Endothelial cell of umbilical vein (primary cell): ENCODE results near the gene FMN2. TPM values are rescaled to one million over a fixed set of nuclear protein-coding genes. Genes with fewer than 3 reads are reported as not detected.

Experiments
- BruUV-seq: library from RNA; stranded (reverse); fragments of 400-500 nt; replicated peaks from 2 replicates; lab custom pipeline; 2021; lab: Mats Ljungman, UMichigan
- CTCF ChIA-PET: fragments of 300-600, 350-600 bp; sonication (Branson Sonifier 250); formaldehyde crosslinking; loops from one replicate; lab custom pipeline; 2021; ENCODE audit warnings: antibody characterized with exemption, inconsistent platforms; lab: Charles Lee
- POLR2A ChIA-PET: fragments of 300-600, 350-600 bp; sonication (Branson Sonifier 250); formaldehyde crosslinking; loops from one replicate; lab custom pipeline; 2021; ENCODE audit warnings: antibody characterized with exemption, inconsistent platforms; lab: Charles Lee
- DNase-seq: peaks from one replicate; pipeline ENCODE4 v3.0.0-alpha.2; 2011; ENCODE audit warnings: low read depth, low spot score
- FAIRE-seq: peaks from 2 replicates; lab custom pipeline; 2011; peaks lifted over from hg19 to GRCh38; lab: Jason Lieb, UNC
- H2AFZ ChIP-seq: 2 replicates; pipeline ENCODE4 v1.6.0; 2012; ENCODE audit warnings: low read depth, low read length, control low read depth, inconsistent platforms
- H3K27ac ChIP-seq: 2 replicates; pipeline ENCODE4 v1.5.1; 2011; ENCODE audit warnings: low read depth, mild to moderate bottlenecking, control low read depth, low read length, moderate library complexity; ENCODE audit not compliant: insufficient read depth
- H3K27me3 ChIP-seq, 2 experiments: 2 replicates each; pipeline versions ENCODE4 v1.6.0 to v1.6.1; 2011; ENCODE audit warnings: low read length in 2 of 2, mixed read lengths in 1 of 2; ENCODE audit not compliant: control insufficient read depth in 2 of 2, insufficient read depth in 2 of 2
- H3K36me3 ChIP-seq, 2 experiments: 2 replicates in 1 of 2; 3 replicates in 1 of 2; pipeline ENCODE4 v1.5.1; 2011; ENCODE audit warnings: low read length in 2 of 2, mild to moderate bottlenecking in 1 of 2, moderate library complexity in 1 of 2; ENCODE audit not compliant: control insufficient read depth in 2 of 2, insufficient read depth in 2 of 2; ENCODE audit errors: extremely low read depth in 1 of 2
- H3K4me1 ChIP-seq: 3 replicates; pipeline ENCODE4 v1.5.1; 2011; ENCODE audit warnings: mild to moderate bottlenecking, low read length; ENCODE audit not compliant: control insufficient read depth, insufficient read depth; ENCODE audit errors: extremely low read depth
- H3K4me2 ChIP-seq: 2 replicates; pipeline ENCODE4 v1.6.1; 2011; ENCODE audit warnings: low read length, control low read depth, mixed read lengths; ENCODE audit not compliant: insufficient read depth
- H3K4me3 ChIP-seq, 3 experiments: fragments of 200-600 bp in 1 of 3; sonication (generic), shearing (Covaris generic) in 1 of 3; replicated peaks in 1 of 3; 2 replicates each; pipeline ENCODE4 v1.5.1; 2011 to 2016; ENCODE audit warnings: control low read depth in 3 of 3, low read length in 3 of 3, mild to moderate bottlenecking in 2 of 3, inconsistent platforms in 1 of 3, low read depth in 1 of 3, moderate library complexity in 1 of 3; ENCODE audit not compliant: insufficient read depth in 1 of 3
- H3K79me2 ChIP-seq: 2 replicates; pipeline ENCODE4 v1.6.0; 2012; ENCODE audit warnings: low read length, inconsistent platforms; ENCODE audit not compliant: control insufficient read depth, insufficient read depth
- H3K9ac ChIP-seq: replicated peaks from 2 replicates; pipeline ENCODE3; 2011; ENCODE audit warnings: low read length, control low read depth; ENCODE audit not compliant: insufficient read depth; ENCODE audit errors: extremely low read depth
- H3K9me1 ChIP-seq: replicated peaks from 3 replicates; pipeline ENCODE4 v1.6.0; 2011; ENCODE audit warnings: mild to moderate bottlenecking, low read length; ENCODE audit not compliant: control insufficient read depth, insufficient read depth; ENCODE audit errors: extremely low read depth
- H3K9me3 ChIP-seq: replicated peaks from 2 replicates; pipeline ENCODE4 v1.5.1; 2012; ENCODE audit warnings: low read length, inconsistent platforms; ENCODE audit not compliant: control insufficient read depth, insufficient read depth
- H4K20me1 ChIP-seq: replicated peaks from 2 replicates; pipeline ENCODE3; 2011; ENCODE audit warnings: mild to moderate bottlenecking, low read length; ENCODE audit not compliant: control insufficient read depth, insufficient read depth; ENCODE audit errors: extremely low read depth
- EZH2 ChIP-seq: IDR thresholded peaks from 2 replicates; pipeline ENCODE4 v1.6.1; 2012; ENCODE audit warnings: borderline replicate concordance, low read depth, mild to moderate bottlenecking, moderate library complexity, low read length, inconsistent platforms; ENCODE audit not compliant: severe bottlenecking
- FOS ChIP-seq: IDR thresholded peaks from 2 replicates; pipeline ENCODE4 v1.6.1; 2011; ENCODE audit warnings: mild to moderate bottlenecking, low read length, moderate library complexity, borderline replicate concordance; ENCODE audit not compliant: insufficient read depth
- GATA2 ChIP-seq: IDR thresholded peaks from 2 replicates; pipeline ENCODE4 v1.7.0; 2011; ENCODE audit warnings: low read depth, mild to moderate bottlenecking, moderate library complexity, mixed read lengths, low read length; ENCODE audit not compliant: insufficient read length, insufficient read depth
- JUN ChIP-seq: IDR thresholded peaks from 2 replicates; pipeline ENCODE4 v1.6.1; 2011; ENCODE audit warnings: borderline replicate concordance, low read depth; ENCODE audit not compliant: insufficient read length, insufficient read depth
- MYC ChIP-seq: IDR thresholded peaks from one replicate; pipeline ENCODE4 v1.6.1; 2011; ENCODE audit warnings: mild to moderate bottlenecking, low read depth, low read length
- POLR2A ChIP-seq: IDR thresholded peaks from 2 replicates; pipeline ENCODE4 v1.6.1; 2012; ENCODE audit warnings: low read depth, mild to moderate bottlenecking, control low read depth, low read length
- POLR2AphosphoS5 ChIP-seq: IDR thresholded peaks from 2 replicates; pipeline ENCODE4 v1.6.1; 2012; ENCODE audit warnings: low read depth, mild to moderate bottlenecking, control low read depth, low read length, moderate library complexity; ENCODE audit not compliant: insufficient read depth
- dilution Hi-C: fragments of 300-500 bp; cut with MboI; formaldehyde crosslinking; loops from one replicate; pipeline ENCODE4 v1.15.0; 2019; ENCODE audit warnings: low sequenced_read_pairs; ENCODE audit not compliant: extremely low pct_ligation_motif_present
- intact Hi-C: fragments of 100-400 bp; cut with micrococcal nuclease; formaldehyde crosslinking; loops from one replicate; pipeline ENCODE4 v1.10.0; 2022
- polyA plus RNA-seq, 4 experiments: library from polyadenylated mRNA; depleted of rRNA in 3 of 4; stranded (reverse) in 3 of 4; unstranded in 1 of 4; fragments of >200 nt; gene quantifications; 2 replicates each; pipeline versions ENCODE4 v1.2.1 to v1.2.3, GENCODE V29; 2011 to 2012; ENCODE audit warnings: missing spikeins in 1 of 4
- total RNA-seq: library from RNA; stranded (reverse); gene quantifications from 2 replicates; pipeline ENCODE4 v1.2.3, GENCODE V29; 2021
- TF ChIP-seq, protein P1 (sequence below): IDR thresholded peaks from 2 replicates; pipeline ENCODE4 v1.6.1; 2011; ENCODE audit not compliant: insufficient read depth, insufficient read length
- TF ChIP-seq, protein P2 (sequence below), 2 donors: IDR thresholded peaks; 1 replicate in 1 of 2; 2 replicates in 1 of 2; pipeline ENCODE4 v1.5.1; 2011; ENCODE audit warnings: low read length in 2 of 2, mild to moderate bottlenecking in 2 of 2, moderate library complexity in 2 of 2, control low read depth in 1 of 2, inconsistent platforms in 1 of 2, low read depth in 1 of 2; ENCODE audit not compliant: insufficient read depth in 1 of 2; ENCODE audit errors: extremely low read depth in 1 of 2

Gene FMN2
- total and polyA plus RNA-seq, 2 donors (not counting 3 experiments of a cell fraction or from before 2014, with no cell fraction given) = not detected

DNA sequence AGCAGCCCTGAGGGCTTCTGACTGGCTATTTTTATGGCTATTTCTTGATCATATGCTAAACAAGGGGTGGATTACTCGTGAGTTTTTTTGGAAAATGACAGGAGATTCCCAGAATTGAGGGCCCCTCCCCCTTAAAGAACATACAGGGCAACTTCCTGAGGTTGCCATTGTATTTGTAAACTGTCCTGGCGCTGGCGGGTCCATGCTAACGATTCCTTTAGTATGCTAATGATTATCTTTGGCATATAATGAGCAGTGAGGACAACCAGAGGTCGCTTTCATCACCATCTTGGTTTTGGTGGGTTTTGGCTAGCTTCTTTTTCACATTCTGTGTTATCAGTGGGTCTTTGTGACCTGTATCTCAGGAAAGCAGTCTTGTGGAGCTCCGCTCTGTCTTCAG is 24.1 kb downstream of the FMN2 start:
- dilution Hi-C loops = no loop called here
- intact Hi-C loops = no loop called here
- Histone ChIP-seq H3K9ac (no peak overlapping the region), H3K4me2 (no peak overlapping the region), H3K9me1 (no peaks in the 10 kb centered on the region), H3K9me3 (no peaks in the 10 kb centered on the region), H3K27me3 (no peaks in the 10 kb centered on the region), H3K79me2 (no peaks in the 10 kb centered on the region), H3K36me3 (no peaks in the 10 kb centered on the region), H3K27ac (no peak overlapping the region), H3K4me3 (no peak overlapping the region), H4K20me1 (no peaks in the 10 kb centered on the region), H2AFZ (no peak overlapping the region), H3K4me1 (no peaks in the 10 kb centered on the region)
- no TSS peak for BruUV-seq
- no peak for TF ChIP-seq EZH2
- TF ChIP-seq JUN = no peak
- TF ChIP-seq, protein P1, sequence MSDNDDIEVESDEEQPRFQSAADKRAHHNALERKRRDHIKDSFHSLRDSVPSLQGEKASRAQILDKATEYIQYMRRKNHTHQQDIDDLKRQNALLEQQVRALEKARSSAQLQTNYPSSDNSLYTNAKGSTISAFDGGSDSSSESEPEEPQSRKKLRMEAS = no peak
- no peak for TF ChIP-seq FOS
- no peak for TF ChIP-seq MYC
- no peak for TF ChIP-seq POLR2AphosphoS5
- TF ChIP-seq, protein P2, sequence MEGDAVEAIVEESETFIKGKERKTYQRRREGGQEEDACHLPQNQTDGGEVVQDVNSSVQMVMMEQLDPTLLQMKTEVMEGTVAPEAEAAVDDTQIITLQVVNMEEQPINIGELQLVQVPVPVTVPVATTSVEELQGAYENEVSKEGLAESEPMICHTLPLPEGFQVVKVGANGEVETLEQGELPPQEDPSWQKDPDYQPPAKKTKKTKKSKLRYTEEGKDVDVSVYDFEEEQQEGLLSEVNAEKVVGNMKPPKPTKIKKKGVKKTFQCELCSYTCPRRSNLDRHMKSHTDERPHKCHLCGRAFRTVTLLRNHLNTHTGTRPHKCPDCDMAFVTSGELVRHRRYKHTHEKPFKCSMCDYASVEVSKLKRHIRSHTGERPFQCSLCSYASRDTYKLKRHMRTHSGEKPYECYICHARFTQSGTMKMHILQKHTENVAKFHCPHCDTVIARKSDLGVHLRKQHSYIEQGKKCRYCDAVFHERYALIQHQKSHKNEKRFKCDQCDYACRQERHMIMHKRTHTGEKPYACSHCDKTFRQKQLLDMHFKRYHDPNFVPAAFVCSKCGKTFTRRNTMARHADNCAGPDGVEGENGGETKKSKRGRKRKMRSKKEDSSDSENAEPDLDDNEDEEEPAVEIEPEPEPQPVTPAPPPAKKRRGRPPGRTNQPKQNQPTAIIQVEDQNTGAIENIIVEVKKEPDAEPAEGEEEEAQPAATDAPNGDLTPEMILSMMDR (IDR thresholded peaks at IDR 0.05; ENCODE audit: extremely low read depth in 1 of 2, insufficient read depth in 1 of 2, low read depth in 1 of 2, low read length in 2 of 2) = no peak
- TF ChIP-seq POLR2A = no peak
- no peak for TF ChIP-seq GATA2
- FAIRE-seq = no peak
- POLR2A ChIA-PET = no interaction called here
- CTCF ChIA-PET = no interaction called here
- no peak for DNase-seq
